Stomach (tissue), 9 donors: ENCODE measurements around the gene SVIL. TPM values are rescaled to one million over a fixed set of nuclear protein-coding genes. Genes with fewer than 3 reads are reported as not detected.
"Not testable (repeated sequence)": the region's sequence is repeated elsewhere in the genome, so short reads cannot be mapped to it uniquely, and the experiment has no call there.

Experiments used
- DNase-seq, 2 donors: peaks; one replicate each; pipeline versions ENCODE4 v3.0.0 to v3.0.0-alpha.2; 2013 to 2019
- H3K27ac ChIP-seq, 5 donors: fragments of 200-600 bp in 4 of 5; sonication (generic) in 4 of 5; one replicate each; pipeline ENCODE4 v1.5.1; 2013 to 2019; ENCODE audit warnings: mild to moderate bottlenecking in 1 of 5, moderate library complexity in 1 of 5
- H3K27me3 ChIP-seq, 3 donors: fragments of 200-600 bp; sonication (generic); one replicate each; pipeline ENCODE4 v1.5.1; 2017 to 2019; ENCODE audit warnings: mixed run types in 1 of 3
- H3K36me3 ChIP-seq, 4 donors: fragments of 200-600 bp; sonication (generic); 1 replicate in 3 of 4; 2 replicates in 1 of 4; pipeline ENCODE4 v1.5.1; 2016 to 2019
- H3K4me1 ChIP-seq, 4 donors: fragments of 200-600 bp; sonication (generic); one replicate each; pipeline ENCODE4 v1.5.1; 2016 to 2019
- H3K4me3 ChIP-seq, 4 donors: fragments of 200-600 bp; sonication (generic) in 3 of 4; one replicate each; pipeline ENCODE4 v1.5.1; 2016 to 2019; ENCODE audit warnings: mild to moderate bottlenecking in 1 of 4
- H3K9me3 ChIP-seq, 4 donors: fragments of 200-600 bp; sonication (generic); one replicate each; pipeline ENCODE4 v1.5.1; 2016 to 2019
- EP300 ChIP-seq: sonication (generic); formaldehyde crosslinking; IDR thresholded peaks from one replicate; pipeline ENCODE4 v1.6.1; 2017; ENCODE audit warnings: antibody characterized with exemption
- POLR2A ChIP-seq, 4 donors: fragments of 450-650 bp; IDR thresholded peaks; one replicate each; pipeline ENCODE4 v1.6.1; 2016; ENCODE audit warnings: antibody characterized with exemption in 4 of 4, control low read depth in 2 of 4, mild to moderate bottlenecking in 1 of 4, moderate library complexity in 1 of 4
- POLR2AphosphoS5 ChIP-seq, 3 donors: sonication (generic); formaldehyde crosslinking; IDR thresholded peaks; one replicate each; pipeline ENCODE4 v1.6.1; 2016; ENCODE audit warnings: antibody characterized with exemption in 3 of 3
- WGBS, 5 donors: extraction: QIAGEN DNeasy Blood & Tissue Kit in 3 of 5; methylation state at CpG; one replicate each; pipeline versions ENCODE4 v1.1.5 to v1.1.7; 2013 to 2018; 5-methylcytosine and 5-hydroxymethylcytosine counted together
- intact Hi-C: fragments of 100-400 bp; cut with DNase I; formaldehyde crosslinking; loops from one replicate; pipeline ENCODE4 v1.15.1; 2023; ENCODE audit warnings: low total_unique reads
- polyA plus RNA-seq, 3 donors: library from polyadenylated mRNA; stranded (reverse); fragments of 200-250 nt; gene quantifications; one replicate each; pipeline ENCODE4 v1.2.3, GENCODE V29; 2013
- total RNA-seq, 5 donors: library from RNA; depleted of rRNA; stranded (reverse); fragments of >200 nt; gene quantifications; one replicate each; pipeline versions ENCODE4 v1.1.0 to v1.2.3, GENCODE V29; 2014 to 2016
- TF ChIP-seq, protein P1 (sequence below), 7 experiments: fragments of 450-650 bp in 4 of 7; fragments of 200-600 bp in 3 of 7; sonication (generic) in 3 of 7; IDR thresholded peaks; one replicate each; pipeline ENCODE4 v1.5.1; 2016 to 2019; ENCODE audit warnings: antibody characterized with exemption in 7 of 7, control low read depth in 2 of 7, mild to moderate bottlenecking in 1 of 7
- donor health status: healthy with polysubstance abuse.
- donor health status: Bipolar disorder and iron deficiency.
- donor health status: healthy.

SVIL gene
- total and polyA plus RNA-seq, 8 donors, result 6.8 to 400 (median 112) TPM

GRCh38 chr10:29554660-29555059 is 80.1 kb downstream of the SVIL start:
- DNase-seq, result no peak
- no peaks in the 10 kb centered on the region for H3K9me3 ChIP-seq
- no peaks in the 10 kb centered on the region for H3K27me3 ChIP-seq
- 82 to 96% (median 93%) methylated on average over 9 of the region's 9 CpGs for WGBS, 5 donors
- H3K4me1 ChIP-seq, result peaks cover 0 to 3% (median 0%) of the 10 kb centered on the region in 4 donors
- no peak overlapping the region for H3K4me3 ChIP-seq
- H3K27ac ChIP-seq, result peak overlapping the region in 1 of 5 donors; percentile 11
- peaks cover 13 to 50% (median 49%) of the 10 kb centered on the region in 4 donors for H3K36me3 ChIP-seq
- TF ChIP-seq, protein P1, sequence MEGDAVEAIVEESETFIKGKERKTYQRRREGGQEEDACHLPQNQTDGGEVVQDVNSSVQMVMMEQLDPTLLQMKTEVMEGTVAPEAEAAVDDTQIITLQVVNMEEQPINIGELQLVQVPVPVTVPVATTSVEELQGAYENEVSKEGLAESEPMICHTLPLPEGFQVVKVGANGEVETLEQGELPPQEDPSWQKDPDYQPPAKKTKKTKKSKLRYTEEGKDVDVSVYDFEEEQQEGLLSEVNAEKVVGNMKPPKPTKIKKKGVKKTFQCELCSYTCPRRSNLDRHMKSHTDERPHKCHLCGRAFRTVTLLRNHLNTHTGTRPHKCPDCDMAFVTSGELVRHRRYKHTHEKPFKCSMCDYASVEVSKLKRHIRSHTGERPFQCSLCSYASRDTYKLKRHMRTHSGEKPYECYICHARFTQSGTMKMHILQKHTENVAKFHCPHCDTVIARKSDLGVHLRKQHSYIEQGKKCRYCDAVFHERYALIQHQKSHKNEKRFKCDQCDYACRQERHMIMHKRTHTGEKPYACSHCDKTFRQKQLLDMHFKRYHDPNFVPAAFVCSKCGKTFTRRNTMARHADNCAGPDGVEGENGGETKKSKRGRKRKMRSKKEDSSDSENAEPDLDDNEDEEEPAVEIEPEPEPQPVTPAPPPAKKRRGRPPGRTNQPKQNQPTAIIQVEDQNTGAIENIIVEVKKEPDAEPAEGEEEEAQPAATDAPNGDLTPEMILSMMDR (IDR thresholded peaks at IDR 0.05), result no peak
- TF ChIP-seq POLR2AphosphoS5 (IDR thresholded peaks at IDR 0.05) (no peak), EP300 (no peak), POLR2A (IDR thresholded peaks at IDR 0.05) (no peak)
- intact Hi-C loops, result no loop called here

GRCh38 chr10:29553544-29554250 is 81.1 kb downstream of the SVIL start:
- H3K36me3 ChIP-seq, result peaks cover 13 to 50% (median 49%) of the 10 kb centered on the region in 4 donors
- peaks cover 0 to 3% (median 0%) of the 10 kb centered on the region in 4 donors for H3K4me1 ChIP-seq
- H3K27ac ChIP-seq, result no peak overlapping the region

GRCh38 chr10:29553116-29553515 is 81.7 kb downstream of the SVIL start:
- H3K9me3 ChIP-seq, DNase-seq, H3K27ac ChIP-seq, H3K27me3 ChIP-seq, intact Hi-C loops, H3K4me1 ChIP-seq, H3K4me3 ChIP-seq: not testable (repeated sequence)
- H3K36me3 ChIP-seq, result peaks cover 13 to 54% (median 50%) of the 10 kb centered on the region in 4 donors
- 85 to 97% (median 97%) methylated on average over 9 of the region's 9 CpGs for WGBS, 5 donors

More at GRCh38 chr10:29553544-29554250, 81.1 kb downstream of the SVIL start:
- no peaks in the 10 kb centered on the region for H3K27me3 ChIP-seq
- no peaks in the 10 kb centered on the region for H3K9me3 ChIP-seq
- WGBS, 5 donors, result 85 to 90% (median 88%) methylated on average over 12 to 13 of the region's 13 CpGs
- TF ChIP-seq POLR2A (IDR thresholded peaks at IDR 0.05), result no peak
- no peak for TF ChIP-seq POLR2AphosphoS5 (IDR thresholded peaks at IDR 0.05)
- TF ChIP-seq, protein P1 (IDR thresholded peaks at IDR 0.05), result no peak
- no peak for TF ChIP-seq EP300
- intact Hi-C loops, result no loop called here
- H3K4me3 ChIP-seq, result no peak overlapping the region
- DNase-seq, result no peak

GRCh38 chr10:29549493-29549892 is 85.3 kb downstream of the SVIL start:
- intact Hi-C loops, H3K4me3 ChIP-seq, H3K9me3 ChIP-seq, H3K27me3 ChIP-seq, H3K27ac ChIP-seq, DNase-seq: not testable (repeated sequence)
- peaks cover 0 to 34% (median 8%) of the 10 kb centered on the region in 4 donors for H3K4me1 ChIP-seq
- H3K36me3 ChIP-seq, result peaks cover 13 to 49% (median 45%) of the 10 kb centered on the region in 4 donors
- WGBS, 5 donors, result 95 to 100% methylated on average over 2 to 3 of the region's 3 CpGs; no CpG with 5 or more reads in 3 of the 5 donors

DNA sequence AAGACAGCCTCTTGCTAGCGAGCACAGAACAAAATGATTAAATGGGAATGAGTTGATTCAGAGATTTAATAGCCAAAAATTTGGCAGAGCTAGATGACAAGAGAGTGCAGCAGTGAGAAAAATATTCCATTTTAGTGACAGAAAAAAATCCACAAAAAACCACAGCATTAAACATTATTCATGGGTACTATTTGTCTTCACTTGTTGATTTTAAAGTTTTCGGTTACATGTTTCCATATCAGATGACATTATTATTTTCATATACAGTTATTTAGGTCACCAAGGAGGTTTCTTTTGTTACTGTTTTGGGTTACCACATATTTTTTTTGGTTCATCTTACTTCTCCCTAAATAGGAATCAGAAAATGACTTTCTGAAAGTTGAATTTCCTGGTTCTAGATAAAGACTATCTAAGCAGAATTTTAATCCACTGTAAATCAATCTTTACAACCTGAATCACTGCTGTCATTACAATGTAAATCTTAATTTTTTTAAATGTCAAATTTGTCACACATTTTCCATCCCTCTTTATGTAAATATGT is 87.9 kb downstream of the SVIL start:
- TF ChIP-seq POLR2AphosphoS5 (IDR thresholded peaks at IDR 0.05) (no peak), POLR2A (IDR thresholded peaks at IDR 0.05) (no peak), EP300 (no peak)
- TF ChIP-seq, protein P1 (IDR thresholded peaks at IDR 0.05), result no peak
- H3K4me1 ChIP-seq, result peaks cover 0 to 52% (median 12%) of the 10 kb centered on the region in 4 donors
- no peaks in the 10 kb centered on the region for H3K9me3 ChIP-seq
- 71 to 96% (median 83%) methylated on average over 2 of the region's 2 CpGs for WGBS, 5 donors
- peaks cover 13 to 24% (median 20%) of the 10 kb centered on the region in 4 donors for H3K36me3 ChIP-seq
- no peak for DNase-seq
- H3K27me3 ChIP-seq, result no peaks in the 10 kb centered on the region
- intact Hi-C loops, result no loop called here
- no peak overlapping the region for H3K4me3 ChIP-seq
- H3K27ac ChIP-seq, result no peak overlapping the region
